Retinal pigment epithelial cell (primary cell): ENCODE measurements around the gene RUNX2.
A peak's percentile ranks its signal among the peaks of the same experiment; 100 is the strongest.

ENCODE experiments used
- DNase-seq: peaks from one replicate; pipeline ENCODE4 v3.0.0-alpha.2; 2010; ENCODE audit warnings: low read depth
- H3K4me3 ChIP-seq: 2 replicates; pipeline ENCODE4 v1.5.1; 2011; ENCODE audit warnings: mild to moderate bottlenecking, low read length, control low read depth, moderate library complexity
- CTCF ChIP-seq: conservative IDR thresholded peaks from 2 replicates; pipeline ENCODE4 v1.5.1; 2011; ENCODE audit warnings: low read depth, low read length, control low read depth, inconsistent platforms

RUNX2 gene

GRCh38 chr6:45493761-45494160 lies 165.6 kb downstream of the RUNX2 start:
- no peak for DNase-seq
- no peak for TF ChIP-seq CTCF
- no peak overlapping the region for H3K4me3 ChIP-seq

GRCh38 chr6:45494416-45495135 lies 166.4 kb downstream of the RUNX2 start:
- no peak overlapping the region for H3K4me3 ChIP-seq

GRCh38 chr6:45495429-45496084 lies 167.4 kb downstream of the RUNX2 start:
- H3K4me3 ChIP-seq: no peak overlapping the region
- no peak for TF ChIP-seq CTCF
- no peak for DNase-seq

More at GRCh38 chr6:45494416-45495135, 166.4 kb downstream of the RUNX2 start:
- TF ChIP-seq CTCF: no peak
- DNase-seq: no peak

- no peak overlapping the region for H3K4me3 ChIP-seq
- TF ChIP-seq CTCF: no peak
- DNase-seq: no peak
Measured at GRCh38 chr6:45496085-45496433, 167.9 kb downstream of the RUNX2 start.

- no peak for TF ChIP-seq CTCF
- H3K4me3 ChIP-seq: no peak overlapping the region
- DNase-seq: no peak
Measured at GRCh38 chr6:45498591-45498990, 170.5 kb downstream of the RUNX2 start.

- TF ChIP-seq CTCF: peak; percentile 34
- DNase-seq: no peak
- H3K4me3 ChIP-seq: no peak overlapping the region
Measured at GRCh38 chr6:45500924-45501816, 173.0 kb downstream of the RUNX2 start.
